Measurements from ENCODE around the gene PRPSAP1.
"Not testable (repeated sequence)": the region's sequence is repeated elsewhere in the genome, so short reads cannot be mapped to it uniquely, and the experiment has no call there.

PRPSAP1 gene

DNA sequence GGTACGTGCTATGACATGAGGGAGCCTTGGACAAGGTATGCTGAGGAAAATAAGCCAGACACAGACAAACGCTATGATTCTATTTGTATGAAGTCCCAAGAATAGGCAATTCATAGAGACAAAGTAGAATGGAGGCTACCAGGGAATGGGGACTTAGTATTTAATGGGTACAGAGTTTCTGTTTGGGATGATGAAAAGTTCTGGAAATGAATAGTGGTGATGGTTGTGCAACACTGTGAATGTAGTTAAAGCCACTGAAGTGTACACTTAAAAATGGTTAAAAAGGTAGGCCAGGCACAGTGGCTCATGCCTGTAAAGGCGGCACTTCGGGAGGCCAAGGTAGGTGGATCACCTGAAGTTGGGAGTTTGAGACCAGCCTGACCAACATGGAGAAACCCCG is 3.3 kb downstream of the PRPSAP1 start:
- Histone ChIP-seq H3K9me3 (ENCODE audit: control extremely low read depth in 1 of 5, control insufficient read depth in 4 of 5, insufficient read depth in 2 of 5, low read depth in 1 of 5, low read length in 4 of 5) (no peaks in the 10 kb centered on the region), H3K27me3 (replicated peaks in 2 of 5; ENCODE audit: control insufficient read depth in 4 of 5, insufficient read depth in 5 of 5, low read length in 4 of 5) (no peaks in the 10 kb centered on the region), H3K36me3 (ENCODE audit: control insufficient read depth in 4 of 4, insufficient read depth in 4 of 4, low read length in 3 of 4) (peaks cover 2 to 20% (median 11%) of the 10 kb centered on the region in 4 experiments), H3K4me1 (ENCODE audit: control extremely low read depth in 1 of 4, control insufficient read depth in 4 of 4, insufficient read depth in 4 of 4, low read length in 3 of 4) (peaks cover 0 to 21% (median 17%) of the 10 kb centered on the region in 4 experiments), H3K4me3 (ENCODE audit: control insufficient read depth in 1 of 7, extremely low read depth in 1 of 7, insufficient read depth in 4 of 7, low read depth in 2 of 7, low read length in 6 of 7) (no peak overlapping the region), H3K27ac (ENCODE audit: insufficient read depth in 1 of 2, low read depth in 1 of 2, low read length in 2 of 2, poor library complexity in 1 of 2, severe bottlenecking in 2 of 2) (no peak overlapping the region)
- 100% methylated on average over 5 of the region's 5 CpGs for WGBS (ENCODE audit: insufficient coverage)
- CTCF ChIA-PET: interaction anchor here (4.9 kb wide), 1 partner anchor 35 kb away, joined by 41 read pairs; the partner anchor contains the start of gene SPHK1
- POLR2A ChIA-PET: interaction anchor here (0.5 kb wide), 1 partner anchor 94 kb away, joined by 4 read pairs; no protein-coding TSS in a partner anchor
- no peak for DNase-seq

DNA sequence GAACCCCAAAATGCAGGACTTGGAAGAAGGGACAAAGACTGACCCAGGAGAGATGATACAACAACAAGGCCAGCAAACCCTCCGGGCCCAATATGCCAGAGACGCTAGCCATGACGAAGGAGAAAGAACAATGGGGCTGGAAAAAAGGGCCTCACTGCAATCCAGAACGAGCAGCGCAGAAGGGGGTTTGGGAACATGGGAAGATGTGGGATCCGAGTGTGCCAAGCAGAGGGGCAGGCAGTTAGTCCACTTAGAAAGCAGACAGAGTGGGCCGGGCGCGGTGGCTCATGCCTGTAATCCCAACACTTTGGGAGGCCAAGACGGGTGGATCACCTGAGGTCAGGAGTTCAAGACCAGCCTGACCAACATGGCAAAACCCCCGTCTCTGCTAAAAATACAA is 6.8 kb downstream of the PRPSAP1 start:
- peaks cover 2 to 41% (median 24%) of the 10 kb centered on the region in 4 experiments for H3K36me3 ChIP-seq (ENCODE audit: control insufficient read depth in 4 of 4, insufficient read depth in 4 of 4, low read length in 3 of 4)
- WGBS (ENCODE audit: insufficient coverage): 96% methylated on average over 8 of the region's 11 CpGs

DNA sequence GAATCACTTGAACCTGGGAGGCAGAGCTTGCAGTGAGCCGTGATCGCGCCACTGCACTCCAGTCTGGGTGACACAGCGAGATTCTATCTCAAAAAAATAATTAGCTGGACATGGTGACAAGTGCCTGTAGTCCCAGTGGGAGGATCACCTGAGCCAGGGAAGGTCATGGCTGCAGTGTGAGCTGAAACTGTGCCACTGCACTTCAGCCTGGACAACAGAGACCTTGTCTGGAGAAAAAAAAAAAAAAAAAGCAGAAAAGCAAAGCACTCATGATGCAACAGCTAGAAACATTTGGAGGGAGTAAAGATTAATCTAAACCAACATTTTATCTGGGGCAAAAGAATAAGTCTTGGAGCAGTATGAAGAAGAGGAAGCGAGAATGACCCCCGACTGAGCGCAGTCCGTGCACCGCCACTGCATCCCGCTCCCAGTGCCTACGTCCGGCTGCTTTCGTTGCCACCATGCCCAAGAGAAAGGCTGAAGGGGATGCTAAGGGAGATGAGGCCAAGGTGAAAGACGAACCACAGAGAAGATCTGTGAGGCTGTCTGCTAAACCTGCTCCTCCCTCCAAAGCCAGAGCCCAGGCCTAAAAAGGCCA is 8.2 kb downstream of the PRPSAP1 start:
- no peak overlapping the region for H3K27ac ChIP-seq (ENCODE audit: insufficient read depth in 1 of 2, low read depth in 1 of 2, low read length in 2 of 2, poor library complexity in 1 of 2, severe bottlenecking in 2 of 2)
- H3K4me3 ChIP-seq (ENCODE audit: control insufficient read depth in 1 of 7, extremely low read depth in 1 of 7, insufficient read depth in 4 of 7, low read depth in 2 of 7, low read length in 6 of 7): no peak overlapping the region
- H3K9me3 ChIP-seq (ENCODE audit: control extremely low read depth in 1 of 5, control insufficient read depth in 4 of 5, insufficient read depth in 2 of 5, low read depth in 1 of 5, low read length in 4 of 5): no peaks in the 10 kb centered on the region
- POLR2A ChIA-PET: no interaction called here
- peaks cover 2 to 45% (median 27%) of the 10 kb centered on the region in 4 experiments for H3K36me3 ChIP-seq (ENCODE audit: control insufficient read depth in 4 of 4, insufficient read depth in 4 of 4, low read length in 3 of 4)
- H3K27me3 ChIP-seq (replicated peaks in 2 of 5; ENCODE audit: control insufficient read depth in 4 of 5, insufficient read depth in 5 of 5, low read length in 4 of 5): no peaks in the 10 kb centered on the region
- H3K4me1 ChIP-seq (ENCODE audit: control extremely low read depth in 1 of 4, control insufficient read depth in 4 of 4, insufficient read depth in 4 of 4, low read length in 3 of 4): no peaks in the 10 kb centered on the region
- CTCF ChIA-PET: no interaction called here
- no peak for DNase-seq
- WGBS (ENCODE audit: insufficient coverage): 99% methylated on average over 11 of the region's 14 CpGs

More for the DNA sequence above, 6.8 kb downstream of the PRPSAP1 start:
- H3K9me3 ChIP-seq (ENCODE audit: control extremely low read depth in 1 of 5, control insufficient read depth in 4 of 5, insufficient read depth in 2 of 5, low read depth in 1 of 5, low read length in 4 of 5); H3K4me1 ChIP-seq (ENCODE audit: control extremely low read depth in 1 of 4, control insufficient read depth in 4 of 4, insufficient read depth in 4 of 4, low read length in 3 of 4); H3K27me3 ChIP-seq (replicated peaks in 2 of 5; ENCODE audit: control insufficient read depth in 4 of 5, insufficient read depth in 5 of 5, low read length in 4 of 5); DNase-seq; H3K4me3 ChIP-seq (ENCODE audit: control insufficient read depth in 1 of 7, extremely low read depth in 1 of 7, insufficient read depth in 4 of 7, low read depth in 2 of 7, low read length in 6 of 7); H3K27ac ChIP-seq (ENCODE audit: insufficient read depth in 1 of 2, low read depth in 1 of 2, low read length in 2 of 2, poor library complexity in 1 of 2, severe bottlenecking in 2 of 2); CTCF ChIA-PET: not testable (repeated sequence)
- POLR2A ChIA-PET: interaction anchor here (0.6 kb wide), 1 partner anchor 26 kb away, joined by 4 read pairs; no protein-coding TSS in a partner anchor

DNA sequence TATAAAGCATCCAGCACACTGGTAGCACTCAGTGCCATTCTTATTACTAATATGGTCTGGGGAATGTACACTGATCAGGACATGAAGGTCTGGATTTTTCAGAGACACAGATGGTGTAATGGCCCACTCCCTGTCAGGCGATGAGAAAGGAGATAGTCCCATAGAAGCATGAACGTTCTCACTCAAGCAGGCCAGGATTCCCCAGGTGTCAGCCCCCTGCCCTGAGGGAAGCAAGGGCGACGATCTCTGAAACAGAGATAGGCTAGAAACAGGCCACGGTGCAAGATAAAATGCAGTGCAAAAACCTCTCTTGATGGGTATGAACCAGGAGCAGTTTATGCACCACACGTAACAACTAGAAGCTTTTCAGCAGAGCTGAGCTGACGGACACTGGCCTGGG is 10.6 kb downstream of the PRPSAP1 start:
- Histone ChIP-seq H3K36me3 (ENCODE audit: control insufficient read depth in 4 of 4, insufficient read depth in 4 of 4, low read length in 3 of 4) (peaks cover 2 to 45% (median 30%) of the 10 kb centered on the region in 4 experiments), H3K4me1 (ENCODE audit: control extremely low read depth in 1 of 4, control insufficient read depth in 4 of 4, insufficient read depth in 4 of 4, low read length in 3 of 4) (no peaks in the 10 kb centered on the region), H3K27me3 (replicated peaks in 2 of 5; ENCODE audit: control insufficient read depth in 4 of 5, insufficient read depth in 5 of 5, low read length in 4 of 5) (no peaks in the 10 kb centered on the region), H3K27ac (ENCODE audit: insufficient read depth in 1 of 2, low read depth in 1 of 2, low read length in 2 of 2, poor library complexity in 1 of 2, severe bottlenecking in 2 of 2) (no peak overlapping the region), H3K4me3 (ENCODE audit: control insufficient read depth in 1 of 7, extremely low read depth in 1 of 7, insufficient read depth in 4 of 7, low read depth in 2 of 7, low read length in 6 of 7) (no peak overlapping the region), H3K9me3 (ENCODE audit: control extremely low read depth in 1 of 5, control insufficient read depth in 4 of 5, insufficient read depth in 2 of 5, low read depth in 1 of 5, low read length in 4 of 5) (no peaks in the 10 kb centered on the region)
- no peak for DNase-seq
- 98% methylated on average over 7 of the region's 7 CpGs for WGBS (ENCODE audit: insufficient coverage)
- ChIA-PET CTCF (interaction anchor here (1.1 kb wide), 1 partner anchor 10 kb away, joined by 3 read pairs; no protein-coding TSS in a partner anchor), POLR2A (no interaction called here)

DNA sequence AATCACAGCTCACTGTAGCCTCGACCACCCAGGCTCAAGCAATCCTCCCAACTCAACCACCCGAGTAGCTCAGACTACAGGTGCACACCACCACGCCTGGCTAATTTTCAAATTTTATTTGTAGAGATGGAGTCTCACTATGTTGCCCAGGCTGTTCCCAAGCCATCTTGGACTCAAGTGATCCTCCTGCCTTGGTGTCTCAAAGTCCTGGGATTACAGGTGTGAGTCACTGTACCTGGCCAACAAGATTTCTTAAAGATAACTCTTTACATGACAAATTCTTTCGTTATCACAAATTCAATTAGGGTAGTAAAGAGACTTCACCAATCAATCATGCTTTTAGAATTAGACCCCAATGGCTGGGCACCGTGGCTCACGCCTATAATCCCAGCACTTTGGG is 12.4 kb downstream of the PRPSAP1 start:
- no peaks in the 10 kb centered on the region for H3K27me3 ChIP-seq (replicated peaks in 2 of 5; ENCODE audit: control insufficient read depth in 4 of 5, insufficient read depth in 5 of 5, low read length in 4 of 5)
- 83% methylated on average over 1 of the region's 6 CpGs for WGBS (ENCODE audit: insufficient coverage)
- no peak overlapping the region for H3K27ac ChIP-seq (ENCODE audit: insufficient read depth in 1 of 2, low read depth in 1 of 2, low read length in 2 of 2, poor library complexity in 1 of 2, severe bottlenecking in 2 of 2)
- H3K9me3 ChIP-seq (ENCODE audit: control extremely low read depth in 1 of 5, control insufficient read depth in 4 of 5, insufficient read depth in 2 of 5, low read depth in 1 of 5, low read length in 4 of 5): no peaks in the 10 kb centered on the region
- H3K4me1 ChIP-seq (ENCODE audit: control extremely low read depth in 1 of 4, control insufficient read depth in 4 of 4, insufficient read depth in 4 of 4, low read length in 3 of 4): peaks cover 0 to 7% (median 2%) of the 10 kb centered on the region in 4 experiments
- H3K36me3 ChIP-seq (ENCODE audit: control insufficient read depth in 4 of 4, insufficient read depth in 4 of 4, low read length in 3 of 4): peaks cover 0 to 32% (median 22%) of the 10 kb centered on the region in 4 experiments
- POLR2A ChIA-PET: interaction anchor here (0.6 kb wide), 1 partner anchor 231 kb away, joined by 3 read pairs; no protein-coding TSS in a partner anchor
- no peak for DNase-seq
- H3K4me3 ChIP-seq (ENCODE audit: control insufficient read depth in 1 of 7, extremely low read depth in 1 of 7, insufficient read depth in 4 of 7, low read depth in 2 of 7, low read length in 6 of 7): no peak overlapping the region
- CTCF ChIA-PET: no interaction called here

DNA sequence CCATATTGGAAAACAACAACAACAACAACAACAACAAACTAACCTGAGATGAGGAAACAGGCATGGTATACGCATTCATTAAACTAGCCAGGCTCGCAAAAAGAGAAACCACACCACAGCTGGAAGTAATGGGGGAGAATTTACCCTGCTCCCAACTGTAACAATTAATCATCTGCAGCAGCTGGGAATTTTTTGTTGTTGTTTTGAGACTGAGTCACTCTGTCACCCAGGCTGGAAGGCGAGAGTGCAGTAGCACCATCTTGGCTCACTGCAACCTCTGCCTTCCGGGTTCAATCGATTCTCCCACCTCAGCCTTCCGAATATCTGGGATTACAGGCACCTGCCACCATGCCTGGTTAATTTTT is 16.3 kb downstream of the PRPSAP1 start:
- no peaks in the 10 kb centered on the region for H3K9me3 ChIP-seq (ENCODE audit: control extremely low read depth in 1 of 5, control insufficient read depth in 4 of 5, insufficient read depth in 2 of 5, low read depth in 1 of 5, low read length in 4 of 5)
- ChIA-PET CTCF (interaction anchor here (1.1 to 1.6 kb wide), 4 partner anchors 16 to 61 kb away, joined by 3 to 5 read pairs (median 4); no protein-coding TSS in a partner anchor), POLR2A (no interaction called here)
- no peak overlapping the region for H3K4me3 ChIP-seq (ENCODE audit: control insufficient read depth in 1 of 7, extremely low read depth in 1 of 7, insufficient read depth in 4 of 7, low read depth in 2 of 7, low read length in 6 of 7)
- peaks cover 0 to 7% (median 2%) of the 10 kb centered on the region in 4 experiments for H3K4me1 ChIP-seq (ENCODE audit: control extremely low read depth in 1 of 4, control insufficient read depth in 4 of 4, insufficient read depth in 4 of 4, low read length in 3 of 4)
- H3K36me3 ChIP-seq (ENCODE audit: control insufficient read depth in 4 of 4, insufficient read depth in 4 of 4, low read length in 3 of 4): peaks cover 0 to 14% (median 10%) of the 10 kb centered on the region in 4 experiments
- WGBS (ENCODE audit: insufficient coverage): 100% methylated on average over 1 of the region's 6 CpGs
- no peak for DNase-seq
- no peak overlapping the region for H3K27ac ChIP-seq (ENCODE audit: insufficient read depth in 1 of 2, low read depth in 1 of 2, low read length in 2 of 2, poor library complexity in 1 of 2, severe bottlenecking in 2 of 2)
- no peaks in the 10 kb centered on the region for H3K27me3 ChIP-seq (replicated peaks in 2 of 5; ENCODE audit: control insufficient read depth in 4 of 5, insufficient read depth in 5 of 5, low read length in 4 of 5)

DNA sequence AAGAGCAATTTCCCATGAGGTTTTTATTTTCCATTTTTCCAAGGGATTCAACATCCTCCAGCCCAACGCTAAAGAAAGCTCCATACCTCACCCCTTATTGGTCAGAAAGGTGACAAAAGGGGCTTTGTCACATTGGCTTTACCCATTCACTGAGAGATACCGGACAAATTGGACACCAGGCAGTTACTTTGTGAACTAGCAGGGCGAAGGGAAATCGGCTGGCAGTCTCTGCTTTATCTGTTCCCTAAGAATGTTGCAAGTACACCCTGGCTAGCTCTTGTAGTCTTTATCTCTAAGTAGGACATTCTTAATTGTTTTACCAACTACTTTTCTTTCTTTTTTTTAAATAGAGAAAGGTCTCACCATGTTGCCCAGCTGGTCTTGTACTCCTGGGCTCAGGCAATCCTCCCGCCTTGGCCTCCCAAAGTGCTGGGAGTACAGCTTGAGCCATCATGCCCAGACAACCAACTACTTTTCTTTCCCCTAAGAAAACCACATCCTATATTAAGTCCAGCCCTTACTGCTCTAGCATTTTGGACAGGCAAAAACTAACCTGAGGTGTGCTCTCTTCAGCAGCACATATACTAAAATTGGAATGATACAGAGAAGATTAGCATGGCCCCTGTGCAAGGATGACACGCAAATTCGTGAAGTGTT is 16.8 kb downstream of the PRPSAP1 start:
- H3K4me3 ChIP-seq (ENCODE audit: control insufficient read depth in 1 of 7, extremely low read depth in 1 of 7, insufficient read depth in 4 of 7, low read depth in 2 of 7, low read length in 6 of 7): no peak overlapping the region
- no peaks in the 10 kb centered on the region for H3K27me3 ChIP-seq (replicated peaks in 2 of 5; ENCODE audit: control insufficient read depth in 4 of 5, insufficient read depth in 5 of 5, low read length in 4 of 5)
- H3K27ac ChIP-seq (ENCODE audit: insufficient read depth in 1 of 2, low read depth in 1 of 2, low read length in 2 of 2, poor library complexity in 1 of 2, severe bottlenecking in 2 of 2): no peak overlapping the region
- ChIA-PET CTCF (interaction anchor here (1.1 to 1.6 kb wide), 2 partner anchors 15 to 39 kb away, joined by 3 read pairs; no protein-coding TSS in a partner anchor), POLR2A (no interaction called here)
- 100% methylated on average over 4 of the region's 7 CpGs for WGBS (ENCODE audit: insufficient coverage)
- H3K4me1 ChIP-seq (ENCODE audit: control extremely low read depth in 1 of 4, control insufficient read depth in 4 of 4, insufficient read depth in 4 of 4, low read length in 3 of 4): peaks cover 0 to 7% (median 2%) of the 10 kb centered on the region in 4 experiments
- DNase-seq: no peak
- peaks cover 3 to 16% (median 6%) of the 10 kb centered on the region in 4 experiments for H3K36me3 ChIP-seq (ENCODE audit: control insufficient read depth in 4 of 4, insufficient read depth in 4 of 4, low read length in 3 of 4)
- H3K9me3 ChIP-seq (ENCODE audit: control extremely low read depth in 1 of 5, control insufficient read depth in 4 of 5, insufficient read depth in 2 of 5, low read depth in 1 of 5, low read length in 4 of 5): no peaks in the 10 kb centered on the region
